HG02970 (cell line): ENCODE data around the gene CRB3.

Experiments
- ATAC-seq: cut with Tn5 transposase; IDR thresholded peaks from one replicate; pipeline ENCODE4 v1.9.1; 2021; ENCODE audit warnings: mild to moderate bottlenecking, moderate library complexity, moderate number of reproducible peaks; ENCODE audit not compliant: unreplicated experiment, low FRiP score

The CRB3 gene

GRCh38 chr19:6431891-6432290, 32.2 kb upstream of the CRB3 start:
- ATAC-seq, result no peak

DNA sequence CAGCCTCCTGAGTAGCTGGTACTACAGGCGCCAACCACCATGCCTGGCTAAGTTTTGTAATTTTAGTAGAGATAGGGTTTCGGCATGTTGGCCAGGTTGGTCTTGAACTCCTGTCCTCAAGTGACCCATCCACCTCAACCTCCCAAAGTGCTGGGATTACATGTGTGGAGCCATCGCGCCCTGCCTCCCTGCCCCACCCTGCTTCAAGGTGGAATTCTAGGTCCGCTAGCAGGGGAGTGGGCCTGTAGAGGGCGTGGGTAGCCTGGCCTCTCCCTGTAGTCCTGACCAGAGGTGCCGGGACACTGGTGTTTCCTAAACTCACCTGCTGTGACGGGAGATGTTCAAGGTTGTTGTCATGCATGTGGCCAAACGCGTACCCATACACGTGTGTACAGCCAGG, 30.9 kb upstream of the CRB3 start:
- no peak for ATAC-seq

DNA sequence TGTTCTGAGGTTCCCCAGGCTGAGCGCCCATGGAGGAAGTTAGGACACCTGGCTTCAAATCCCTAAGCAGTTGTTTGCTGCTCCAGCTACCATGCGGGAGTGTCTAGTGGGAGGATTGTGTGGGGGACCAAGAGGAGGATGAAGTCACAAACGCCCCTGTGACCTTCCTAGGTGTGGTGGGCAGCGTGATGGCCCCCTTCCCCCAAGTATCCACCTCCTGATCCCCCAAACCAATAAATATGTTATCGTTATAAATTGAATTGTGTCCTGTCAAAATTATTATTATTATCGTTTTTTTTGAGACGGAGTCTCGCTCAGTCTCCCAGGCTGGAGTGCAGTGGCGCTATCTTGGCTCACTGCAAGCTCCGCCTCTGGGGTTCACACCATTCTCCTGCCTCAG, 30.4 kb upstream of the CRB3 start, which contains the start of gene SLC25A41:
Gene SLC25A41, minus strand, starts transcription at position 101 of the 400 bp plus-strand sequence. Its CDS starts 70 bp downstream, at position 31.
- ATAC-seq, result no peak

DNA sequence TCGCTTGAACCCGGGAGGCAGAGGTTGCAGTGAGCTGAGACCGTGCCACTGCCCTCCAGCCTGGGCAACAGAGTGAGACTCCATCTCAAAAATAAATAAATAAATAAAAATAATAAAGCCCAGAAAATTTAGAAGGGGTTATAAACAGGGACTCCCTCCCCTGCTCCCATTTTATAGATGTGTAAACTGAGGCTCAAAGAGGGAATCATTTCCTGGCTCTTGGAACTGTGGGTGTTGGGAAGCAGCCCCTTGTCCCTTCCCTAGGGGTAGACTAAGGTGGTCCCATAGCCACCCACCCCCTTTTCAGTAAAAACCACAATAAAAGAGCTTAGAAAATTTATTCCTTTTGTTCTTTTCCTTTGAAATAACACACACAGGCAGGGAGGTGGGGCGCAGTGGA, 24.3 kb upstream of the CRB3 start:
- no peak for ATAC-seq

GRCh38 chr19:6440905-6441304, 23.2 kb upstream of the CRB3 start:
- no peak for ATAC-seq

- no peak for ATAC-seq
Observed at GRCh38 chr19:6442087-6442688, 21.9 kb upstream of the CRB3 start.

DNA sequence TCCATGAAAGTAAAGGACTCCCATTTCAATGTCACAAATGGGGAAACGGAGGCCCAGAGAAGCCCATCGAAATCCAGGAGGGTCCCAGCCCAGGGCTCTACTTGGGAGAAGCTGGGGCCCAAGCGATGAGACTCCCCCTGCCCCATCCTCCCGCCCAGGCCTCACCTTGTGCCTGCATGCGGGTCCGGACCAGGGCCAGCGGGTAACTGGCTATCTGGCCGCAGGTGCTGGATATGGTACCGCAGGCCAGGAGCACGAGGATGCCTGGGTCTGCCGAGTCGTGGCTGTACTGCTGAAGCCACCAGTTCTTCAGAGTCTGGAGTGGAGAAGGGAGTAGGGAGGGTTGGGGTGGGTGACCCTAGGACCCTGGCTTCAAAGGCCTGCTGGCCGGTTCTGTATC, 20.1 kb upstream of the CRB3 start:
- ATAC-seq, result no peak

- ATAC-seq, result no peak
Observed at GRCh38 chr19:6446452-6446851, 17.6 kb upstream of the CRB3 start.

GRCh38 chr19:6448045-6448444, 16.0 kb upstream of the CRB3 start:
- no peak for ATAC-seq

DNA sequence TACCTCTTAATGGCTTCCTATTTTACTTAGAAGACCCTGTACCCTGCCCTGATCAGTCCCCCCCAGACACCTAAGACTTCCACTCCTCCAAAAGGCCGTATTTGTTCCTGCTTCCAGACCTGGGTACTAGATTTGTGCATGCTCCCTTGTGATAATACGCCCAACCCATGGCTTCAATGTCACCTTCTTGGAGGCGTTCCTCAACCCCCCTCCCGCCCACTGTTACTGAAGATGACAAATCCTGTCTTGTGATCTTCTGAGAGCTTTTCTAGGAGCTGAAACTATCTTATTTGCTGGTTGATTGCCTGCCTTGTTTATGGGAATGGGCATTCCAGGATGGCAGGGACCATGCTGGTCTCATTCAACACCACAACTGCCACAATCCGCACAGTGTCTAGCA, 13.9 kb upstream of the CRB3 start:
- ATAC-seq, result no peak

GRCh38 chr19:6451583-6452222, 12.4 kb upstream of the CRB3 start:
- no peak for ATAC-seq

GRCh38 chr19:6452223-6452614, 11.9 kb upstream of the CRB3 start:
- no peak for ATAC-seq

DNA sequence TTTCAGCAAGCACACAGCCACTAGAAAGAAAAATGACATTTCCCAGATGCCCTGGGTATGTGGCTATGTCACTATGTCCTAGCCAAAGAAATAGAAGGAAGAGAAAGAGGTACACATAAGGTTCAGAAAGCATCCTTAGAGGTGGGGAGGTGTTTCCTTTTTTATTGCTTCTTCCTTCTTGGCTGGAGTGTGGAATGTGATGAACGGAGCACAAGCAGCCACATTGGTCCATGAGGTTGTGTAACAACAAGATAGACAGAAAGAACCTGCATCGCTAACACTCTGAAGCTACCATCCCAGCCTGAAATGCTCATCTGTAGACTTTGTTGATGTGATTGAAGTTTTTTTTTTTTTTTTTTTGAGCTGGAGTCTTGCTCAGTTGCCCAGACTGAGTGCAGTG, 11.2 kb upstream of the CRB3 start:
- no peak for ATAC-seq

- no peak for ATAC-seq
Observed at GRCh38 chr19:6453951-6454565, 10.0 kb upstream of the CRB3 start.

- ATAC-seq, result no peak
Observed at GRCh38 chr19:6455924-6456323, 8.1 kb upstream of the CRB3 start.

- no peak for ATAC-seq
Observed at GRCh38 chr19:6457958-6458694, 5.9 kb upstream of the CRB3 start.

GRCh38 chr19:6458695-6459261, 5.3 kb upstream of the CRB3 start:
- ATAC-seq, result no peak

DNA sequence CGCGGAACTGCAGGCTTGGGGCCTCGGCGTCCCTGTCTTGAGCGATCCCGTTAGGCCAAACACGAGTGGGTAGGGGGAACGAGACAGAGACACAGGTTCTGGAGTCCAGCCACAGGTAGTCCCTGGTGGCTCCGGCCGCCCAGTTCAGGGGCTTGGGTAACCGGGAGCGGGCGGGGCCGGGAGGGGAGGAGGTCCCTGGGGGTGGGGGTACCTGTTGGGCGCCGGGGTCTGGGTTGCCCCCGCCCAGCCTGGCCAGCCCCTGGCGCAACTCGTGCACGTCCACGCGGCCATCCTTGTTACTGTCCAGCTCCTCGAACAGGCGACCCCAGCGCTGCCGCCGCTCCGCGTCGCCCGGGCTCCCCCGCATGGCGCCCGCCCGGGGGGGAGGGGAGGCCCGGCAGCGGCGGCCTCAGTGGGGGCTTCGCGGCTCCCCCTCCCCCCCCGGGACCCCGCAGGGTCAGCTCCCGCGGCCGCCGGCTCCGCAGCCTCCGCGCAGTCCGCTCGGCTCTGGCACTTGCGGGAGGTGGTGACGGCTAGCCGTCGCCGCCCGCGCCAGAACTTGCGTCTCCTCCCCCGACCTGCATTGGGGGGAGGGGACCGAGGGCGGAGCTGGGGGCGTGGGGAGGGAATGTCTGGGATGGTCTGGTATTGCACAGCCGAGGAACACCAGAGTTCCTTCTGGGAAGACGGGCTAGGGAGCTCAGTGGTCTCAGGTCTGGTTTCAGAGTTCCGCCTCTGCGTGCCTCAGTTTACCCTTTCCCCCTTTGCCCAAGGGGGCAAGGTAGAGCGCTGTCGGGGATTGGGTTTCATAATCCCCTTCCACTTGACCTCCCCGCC, 4.6 kb upstream of the CRB3 start, which contains the start of gene SLC25A23:
Gene SLC25A23, minus strand, starts transcription at position 531 of the 837 bp plus-strand sequence. Its CDS starts 164 bp downstream, at position 367.
- peak; percentile 23 for ATAC-seq

DNA sequence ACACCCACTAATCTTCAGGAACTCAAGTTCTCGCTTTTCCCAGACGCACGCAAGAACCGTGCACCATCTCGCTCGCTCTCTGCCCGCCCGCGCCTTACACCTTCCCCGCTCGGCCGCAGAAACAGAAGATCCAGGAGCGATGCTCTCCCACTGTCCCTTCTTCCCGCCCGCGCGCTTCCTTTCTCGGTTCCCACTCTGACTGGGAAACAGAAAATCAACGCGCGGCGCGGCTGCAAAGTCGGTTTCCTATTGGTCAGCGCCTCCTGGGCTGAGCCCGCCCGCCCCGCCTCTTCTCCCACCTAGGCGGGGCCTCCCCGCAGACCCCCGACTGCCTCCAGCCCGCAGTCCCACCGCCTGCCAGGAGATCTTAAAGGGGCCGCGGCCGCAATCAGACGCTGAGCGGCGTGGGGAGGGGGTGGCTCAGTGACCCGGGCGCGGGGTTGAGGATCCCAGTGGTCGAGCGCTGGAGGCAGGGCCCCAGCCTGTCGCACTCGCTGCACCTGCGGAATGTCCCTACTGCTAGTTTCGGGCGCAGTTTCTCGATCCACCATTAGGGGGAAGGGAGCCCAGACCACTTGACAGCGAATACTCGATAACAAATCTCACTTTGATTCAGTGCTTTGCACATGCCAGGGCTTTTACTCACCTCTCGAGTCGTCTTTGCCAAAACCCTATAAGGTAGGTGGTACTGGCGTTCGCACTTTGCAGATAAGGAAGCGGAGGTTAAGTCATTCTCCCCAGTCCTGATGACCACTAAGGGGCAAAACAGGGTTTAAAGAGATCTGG, 3.8 kb upstream of the CRB3 start:
- peak; percentile 85 for ATAC-seq
